HepG2 (cell line): Measurements from ENCODE around the gene PTMA. TPM values are rescaled to one million over a fixed set of nuclear protein-coding genes. Genes with fewer than 3 reads are reported as not detected.

Experiments used
- GABPA ChIP-seq, 2 experiments: IDR thresholded peaks; 2 replicates each; pipeline ENCODE4 v1.6.1; 2011 to 2016; ENCODE audit warnings: low read depth in 2 of 2, low read length in 1 of 2, missing biosample characterization in 1 of 2, missing genetic modification characterization in 1 of 2
- HMGXB4 ChIP-seq, 2 experiments: sonication (generic) in 1 of 2; formaldehyde crosslinking in 1 of 2; IDR thresholded peaks; 2 replicates each; pipeline versions ENCODE4 v1.4.0 to v1.6.1; 2018 to 2020; ENCODE audit warnings: missing genetic modification reagents in 2 of 2, borderline replicate concordance in 1 of 2, low read depth in 1 of 2, mild to moderate bottlenecking in 1 of 2, missing biosample characterization in 1 of 2
- HOXA3 ChIP-seq: sonication (generic); formaldehyde crosslinking; IDR thresholded peaks from 2 replicates; pipeline ENCODE4 v1.5.0; 2020; ENCODE audit warnings: missing genetic modification reagents
- KDM6A ChIP-seq: IDR thresholded peaks from 2 replicates; pipeline ENCODE4 v1.6.1; 2016; ENCODE audit warnings: low read depth
- KLF15 ChIP-seq: sonication (generic); formaldehyde crosslinking; IDR thresholded peaks from 2 replicates; pipeline ENCODE4 v1.8.1; 2023; ENCODE audit warnings: borderline replicate concordance, mild to moderate bottlenecking, inconsistent platforms, missing genetic modification reagents, mixed read lengths
- LBX2 ChIP-seq: sonication (generic); formaldehyde crosslinking; IDR thresholded peaks from 2 replicates; pipeline ENCODE4 v1.5.0; 2020; ENCODE audit warnings: missing genetic modification reagents, mild to moderate bottlenecking, borderline replicate concordance
- MNT ChIP-seq: fragments of 450-650 bp; IDR thresholded peaks from 2 replicates; pipeline ENCODE4 v1.6.1; 2016
- MTERF4 ChIP-seq: sonication (generic); formaldehyde crosslinking; IDR thresholded peaks from 2 replicates; pipeline ENCODE4 v1.8.0; 2023; ENCODE audit warnings: mild to moderate bottlenecking, missing genetic modification reagents
- SKI ChIP-seq: fragments of 450-650 bp; IDR thresholded peaks from one replicate; pipeline ENCODE4 v1.6.1; 2018; ENCODE audit warnings: mild to moderate bottlenecking; ENCODE audit not compliant: partially characterized antibody
- SMYD3 ChIP-seq: sonication (generic); formaldehyde crosslinking; IDR thresholded peaks from 2 replicates; pipeline ENCODE4 v1.8.1; 2023; ENCODE audit warnings: mild to moderate bottlenecking, missing genetic modification reagents
- U2AF2 ChIP-seq: fragments of 200-400 bp; formaldehyde crosslinking; IDR thresholded peaks from 2 replicates; pipeline ENCODE4 v1.6.1; 2017; ENCODE audit warnings: low read depth, mild to moderate bottlenecking, low read length
- ZBTB7B ChIP-seq: sonication (generic); formaldehyde crosslinking; IDR thresholded peaks from 2 replicates; pipeline ENCODE4 v1.4.0; 2020; ENCODE audit warnings: missing genetic modification reagents
- ZFP36L1 ChIP-seq: sonication (generic); formaldehyde crosslinking; IDR thresholded peaks from 2 replicates; pipeline ENCODE4 v1.8.0; 2022; ENCODE audit warnings: mild to moderate bottlenecking, missing genetic modification reagents, moderate library complexity
- ZNF20 ChIP-seq: sonication (generic); formaldehyde crosslinking; IDR thresholded peaks from 2 replicates; pipeline ENCODE4 v1.4.0; 2020; ENCODE audit warnings: mild to moderate bottlenecking, moderate library complexity, missing genetic modification reagents
- ZNF224 ChIP-seq: sonication (generic); formaldehyde crosslinking; IDR thresholded peaks from 2 replicates; pipeline ENCODE4 v1.5.0; 2020; ENCODE audit warnings: mild to moderate bottlenecking, missing genetic modification reagents
- ZNF260 ChIP-seq: sonication (generic); formaldehyde crosslinking; IDR thresholded peaks from 2 replicates; pipeline ENCODE4 v1.4.0; 2020; ENCODE audit warnings: missing genetic modification reagents, low read depth, mild to moderate bottlenecking, borderline replicate concordance
- ZNF501 ChIP-seq: sonication (generic); formaldehyde crosslinking; IDR thresholded peaks from 2 replicates; pipeline ENCODE4 v1.5.1; 2020; ENCODE audit warnings: mild to moderate bottlenecking, moderate library complexity, missing genetic modification reagents
- ZNF512B ChIP-seq: sonication (generic); formaldehyde crosslinking; IDR thresholded peaks from 2 replicates; pipeline ENCODE4 v1.5.1; 2020; ENCODE audit warnings: missing genetic modification reagents, mild to moderate bottlenecking, borderline replicate concordance
- ZNF552 ChIP-seq: sonication (generic); formaldehyde crosslinking; IDR thresholded peaks from 2 replicates; pipeline ENCODE4 v1.9.0; 2022; ENCODE audit warnings: missing genetic modification reagents, mild to moderate bottlenecking, borderline replicate concordance
- ZNF713 ChIP-seq: sonication (generic); formaldehyde crosslinking; IDR thresholded peaks from 2 replicates; pipeline ENCODE4 v1.4.0; 2020; ENCODE audit warnings: mild to moderate bottlenecking, missing genetic modification reagents
- ZNF780A ChIP-seq: sonication (generic); formaldehyde crosslinking; IDR thresholded peaks from 2 replicates; pipeline ENCODE4 v1.8.0; 2022; ENCODE audit warnings: mild to moderate bottlenecking, missing genetic modification reagents, moderate library complexity
- ZNF878 ChIP-seq: sonication (generic); formaldehyde crosslinking; IDR thresholded peaks from 2 replicates; pipeline ENCODE4 v1.8.1; 2023; ENCODE audit warnings: mild to moderate bottlenecking, missing genetic modification reagents, moderate library complexity
- polyA plus RNA-seq, 8 experiments: library from polyadenylated mRNA; depleted of rRNA in 3 of 8; stranded (reverse) in 7 of 8; unstranded in 1 of 8; fragments of >200 nt; fragmentation: Illumina TruSeq in 4 of 8; extraction: Trizol in 4 of 8; gene quantifications; 2 replicates each; pipeline versions ENCODE4 v1.2.1 to v1.2.3, GENCODE V29; 2011 to 2016; ENCODE audit warnings: low read depth in 4 of 8, missing spikeins in 1 of 8, mixed read lengths in 1 of 8; ENCODE audit not compliant: insufficient read depth in 1 of 8
- total RNA-seq, 5 experiments: library from RNA; depleted of rRNA; stranded (reverse); fragments of >200 nt; fragmentation: Illumina TruSeq; extraction: Trizol; gene quantifications; 2 replicates each; pipeline ENCODE4 v1.2.3, GENCODE V29; 2016; ENCODE audit warnings: low read depth in 1 of 5

Gene PTMA
- total and polyA plus RNA-seq, 2 of the 13 experiments (the other 11 are each of a cell fraction or from before 2014, with no cell fraction given) = 190 to 1,086 TPM

GRCh38 chr2:231674587-231675338, 33.6 kb upstream of the PTMA start (continued):
- TF ChIP-seq ZNF512B (peak; percentile 87; the same call in 1 of the 2 replicates), HMGXB4 (CRISPR knock-in tag; IDR thresholded peaks at IDR 0.05; ENCODE audit: borderline replicate concordance in 1 of 2, low read depth in 1 of 2) (peak; percentile 73 to 75; a peak in 3 of 4 replicates), SMYD3 (CRISPR knock-in tag) (no peak), U2AF2 (no peak), ZBTB7B (CRISPR knock-in tag) (peak; percentile 60; the same call in 1 of the 2 replicates), GABPA (IDR thresholded peaks at IDR 0.05; ENCODE audit: low read depth, low read length) (no peak), GABPA (CRISPR knock-in tag; IDR thresholded peaks at IDR 0.05; ENCODE audit: low read depth) (no peak), ZNF501 (CRISPR knock-in tag) (peak; percentile 66; the same call in 1 of the 2 replicates), MNT (no peak), ZNF260 (CRISPR knock-in tag) (no peak), SKI (no peak), HOXA3 (CRISPR knock-in tag) (no peak), KDM6A (CRISPR knock-in tag) (no peak), ZNF20 (no peak), MTERF4 (CRISPR knock-in tag) (no peak), ZFP36L1 (CRISPR knock-in tag) (no peak), LBX2 (CRISPR knock-in tag) (no peak), ZNF552 (CRISPR knock-in tag) (no peak), ZNF224 (peak; percentile 66; the same call in 1 of the 2 replicates), ZNF713 (CRISPR knock-in tag) (no peak), ZNF878 (CRISPR knock-in tag) (no peak), ZNF780A (CRISPR knock-in tag) (no peak), KLF15 (CRISPR knock-in tag) (no peak)
